A549 (cell line): ENCODE data around the gene COX7A2. TPM values are rescaled to one million over a fixed set of nuclear protein-coding genes. Genes with fewer than 3 reads are reported as not detected.

Experiments
- ATAC-seq, 2 experiments: fragments of 200-7000 bp in 1 of 2; fragments of >200 bp in 1 of 2; cut with Nextera tagmentation in 1 of 2; cut with Tn5 transposase in 1 of 2; 3 replicates each; pipeline versions ENCODE4 v1.8.0 to v1.9.1; 2018 to 2020; ENCODE audit warnings: mild to moderate bottlenecking in 1 of 2, moderate library complexity in 1 of 2
- CTCF ChIA-PET: fragments of 300-600 bp; sonication (Branson Sonifier 250); formaldehyde crosslinking; extraction: SDS; loops from one replicate; lab custom pipeline; 2021; ENCODE audit warnings: antibody characterized with exemption, inconsistent platforms; lab: Yijun Ruan, JAX
- POLR2A ChIA-PET: fragments of 350-600 bp; formaldehyde crosslinking; extraction: SDS; loops from one replicate; lab custom pipeline; 2021; ENCODE audit warnings: antibody characterized with exemption, inconsistent platforms; lab: Yijun Ruan, JAX
- DNase-seq, 2 experiments: peaks; one replicate each; pipeline versions ENCODE4 v3.0.0 to v3.0.0-alpha.2; 2011 to 2016; ENCODE audit warnings: low read depth in 1 of 2, low spot score in 1 of 2
- FAIRE-seq: peaks from 2 replicates; lab custom pipeline; 2011; peaks lifted over from hg19 to GRCh38; lab: Jason Lieb, UNC
- H3K27ac ChIP-seq, 2 experiments: fragments of >200 bp; sonication (Bioruptor Twin); formaldehyde crosslinking; 3 replicates each; pipeline ENCODE4 v1.5.1; 2016 to 2017
- H3K4me1 ChIP-seq: fragments of >200 bp; sonication (Bioruptor Twin); formaldehyde crosslinking; 3 replicates; pipeline ENCODE4 v1.6.1; 2016
- H3K4me2 ChIP-seq: fragments of >200 bp; sonication (Bioruptor Twin); formaldehyde crosslinking; 3 replicates; pipeline ENCODE4 v1.6.1; 2016
- H3K4me3 ChIP-seq: fragments of >200 bp; sonication (Bioruptor Twin); formaldehyde crosslinking; 3 replicates; pipeline ENCODE4 v1.5.1; 2016
- H3K9me3 ChIP-seq: fragments of >200 bp; sonication (Bioruptor Twin); formaldehyde crosslinking; 3 replicates; pipeline ENCODE4 v1.6.1; 2016
- BHLHE40 ChIP-seq: IDR thresholded peaks from 2 replicates; pipeline ENCODE4 v1.6.1; 2012; ENCODE audit warnings: low read depth, low read length, inconsistent platforms
- CBX8 ChIP-seq: fragments of 200-600 bp; sonication (generic); IDR thresholded peaks from 2 replicates; pipeline ENCODE4 v1.6.1; 2016
- CTCF ChIP-seq: fragments of >200 bp; sonication (Bioruptor Twin); formaldehyde crosslinking; IDR thresholded peaks from 3 replicates; pipeline ENCODE4 v1.5.1; 2016
- EHF ChIP-seq: fragments of 250-450 bp; sonication (Bioruptor Pico); IDR thresholded peaks from 2 replicates; pipeline ENCODE4 v1.5.0; 2020; ENCODE audit warnings: mild to moderate bottlenecking
- ELK1 ChIP-seq: fragments of 150-350 bp; IDR thresholded peaks from 2 replicates; pipeline ENCODE4 v1.6.1; 2014; ENCODE audit warnings: low read depth, mild to moderate bottlenecking, low read length
- EP300 ChIP-seq, 2 experiments: fragments of >200 bp; sonication (Bioruptor Twin); formaldehyde crosslinking; IDR thresholded peaks; 2 replicates in 1 of 2; 3 replicates in 1 of 2; pipeline ENCODE4 v1.6.1; 2016 to 2017
- ESRRA ChIP-seq: fragments of 150-350 bp; IDR thresholded peaks from 2 replicates; pipeline ENCODE4 v1.6.1; 2014; ENCODE audit warnings: mild to moderate bottlenecking, low read length, borderline replicate concordance
- FOSB ChIP-seq: fragments of 250-450 bp; sonication (Bioruptor Pico); IDR thresholded peaks from 2 replicates; pipeline ENCODE4 v1.5.0; 2020; ENCODE audit warnings: mild to moderate bottlenecking, moderate library complexity
- FOSL2 ChIP-seq, 2 experiments: fragments of 450-650 bp in 1 of 2; fragments of >200 bp in 1 of 2; sonication (Bioruptor Twin) in 1 of 2; formaldehyde crosslinking; IDR thresholded peaks; 2 replicates each; pipeline versions ENCODE4 v1.5.0 to v1.6.1; 2016 to 2020; ENCODE audit warnings: mild to moderate bottlenecking in 1 of 2, moderate library complexity in 1 of 2
- FOXS1 ChIP-seq: fragments of 250-450 bp; sonication (Bioruptor Pico); IDR thresholded peaks from 2 replicates; pipeline ENCODE4 v1.5.0; 2020; ENCODE audit warnings: mild to moderate bottlenecking, moderate library complexity
- GATA3 ChIP-seq: IDR thresholded peaks from 2 replicates; pipeline ENCODE4 v1.6.1; 2012; ENCODE audit warnings: borderline replicate concordance
- HEYL ChIP-seq: fragments of 250-450 bp; sonication (Bioruptor Pico); IDR thresholded peaks from 2 replicates; pipeline ENCODE4 v1.8.0; 2021; ENCODE audit warnings: mild to moderate bottlenecking, moderate library complexity
- HOXA7 ChIP-seq: fragments of 250-450 bp; sonication (Bioruptor Pico); IDR thresholded peaks from 2 replicates; pipeline ENCODE4 v1.5.0; 2020; ENCODE audit warnings: mild to moderate bottlenecking, moderate library complexity
- KDM1A ChIP-seq: fragments of 200-600 bp; sonication (generic); IDR thresholded peaks from 2 replicates; pipeline ENCODE4 v1.6.1; 2016; ENCODE audit warnings: low read depth, mild to moderate bottlenecking
- MAFK ChIP-seq: fragments of 450-650 bp; IDR thresholded peaks from 2 replicates; pipeline ENCODE4 v1.6.1; 2014; ENCODE audit not compliant: partially characterized antibody
- NR3C1 ChIP-seq: fragments of >200 bp; sonication (Bioruptor Twin); formaldehyde crosslinking; IDR thresholded peaks from 3 replicates; pipeline ENCODE4 v1.6.1; 2017
- PBX3 ChIP-seq: IDR thresholded peaks from 2 replicates; pipeline ENCODE4 v1.6.1; 2012
- RAD21 ChIP-seq, 2 experiments: fragments of >200 bp in 1 of 2; sonication (Bioruptor Twin) in 1 of 2; formaldehyde crosslinking in 1 of 2; IDR thresholded peaks in 1 of 2; conservative IDR thresholded peaks in 1 of 2; 2 replicates in 1 of 2; 3 replicates in 1 of 2; pipeline ENCODE4 v1.6.1; 2012 to 2018; ENCODE audit warnings: inconsistent platforms in 1 of 2
- REST ChIP-seq: fragments of 200-600 bp; sonication (generic); IDR thresholded peaks from 2 replicates; pipeline ENCODE4 v1.6.1; 2016; ENCODE audit warnings: antibody characterized with exemption, mild to moderate bottlenecking, moderate library complexity
- ZNF302 ChIP-seq: fragments of 250-450 bp; sonication (Bioruptor Pico); IDR thresholded peaks from 2 replicates; pipeline ENCODE4 v1.9.0; 2021; ENCODE audit warnings: inconsistent platforms, mild to moderate bottlenecking, moderate library complexity
- ZSCAN20 ChIP-seq: fragments of 250-450 bp; sonication (Bioruptor Pico); IDR thresholded peaks from 2 replicates; pipeline ENCODE4 v1.8.0; 2022; ENCODE audit warnings: mild to moderate bottlenecking, moderate library complexity
- WGBS: methylation state at CpG from one replicate; pipeline ENCODE4 v1.1.6; 2017; ENCODE audit errors: missing lambda C conversion rate; 5-methylcytosine and 5-hydroxymethylcytosine counted together
- polyA plus RNA-seq, 4 experiments: library from polyadenylated mRNA; depleted of rRNA in 3 of 4; stranded (reverse); fragments of >200 nt; fragmentation: RNase III in 1 of 4; extraction: RNeasy Plus Mini Kit Qiagen cat#74134 plus additional on column Dnase treatment in 1 of 4; gene quantifications; 2 replicates in 3 of 4; 3 replicates in 1 of 4; pipeline ENCODE4 v1.2.3, GENCODE V29; 2011 to 2017

Gene COX7A2
- polyA plus RNA-seq, 2 of the 4 experiments (the other 2 are of a cell fraction) = 271 to 464 TPM

GRCh38 chr6:75281653-75282052 lies 38.1 kb upstream of the COX7A2 start:
- ChIA-PET CTCF (interaction anchor here (1.3 to 1.7 kb wide), 2 partner anchors 10 to 15 kb away, joined by 3 to 6 read pairs; no protein-coding TSS in a partner anchor), POLR2A (interaction anchor here (0.6 kb wide), 1 partner anchor 8 kb away, joined by 3 read pairs; no protein-coding TSS in a partner anchor)

GRCh38 chr6:75280131-75280855 lies 36.7 kb upstream of the COX7A2 start:
- Histone ChIP-seq H3K9me3 (no peaks in the 10 kb centered on the region), H3K4me2 (peak overlapping the region; percentile 85), H3K4me1 (peaks cover 64% of the 10 kb centered on the region), H3K4me3 (peak overlapping the region; percentile 97), H3K27ac (peak overlapping the region; percentile 66 to 68)
- FAIRE-seq = no peak
- whole genome bisulfite sequencing = 6% methylated on average over 4 of the region's 4 CpGs
- no peak for DNase-seq
- POLR2A ChIA-PET = interaction anchor here (0.5 kb wide), 1 partner anchor 106 kb away, joined by 5 read pairs; no protein-coding TSS in a partner anchor
- ATAC-seq = no peak
- CTCF ChIA-PET = interaction anchor here (1.5 kb wide), 1 partner anchor 13 kb away, joined by 4 read pairs; no protein-coding TSS in a partner anchor
- no peak for TF ChIP-seq BHLHE40

More at GRCh38 chr6:75281653-75282052, 38.1 kb upstream of the COX7A2 start:
- peak overlapping the region; percentile 85 for H3K4me2 ChIP-seq
- FAIRE-seq (no peak), ATAC-seq (no peak)
- H3K4me3 ChIP-seq = peak overlapping the region; percentile 97; the same call in 2 of the 3 replicates
- TF ChIP-seq ZNF302 (no peak), GATA3 (no peak), MAFK (no peak), RAD21 (conservative IDR thresholded peaks at IDR 0.05 in 1 of 2, IDR thresholded peaks at IDR 0.05 in 1 of 2) (no peak), CBX8 (no peak), FOXS1 (CRISPR knock-in tag) (no peak), EHF (CRISPR knock-in tag) (no peak), PBX3 (no peak), KDM1A (no peak), REST (no peak)
- TF ChIP-seq, all 56 proteins: peak for 0
- DNase-seq = no peak
- Histone ChIP-seq H3K27ac (peak overlapping the region; percentile 66 to 70; a peak in 5 of 6 replicates), H3K4me1 (peaks cover 59% of the 10 kb centered on the region), H3K9me3 (no peaks in the 10 kb centered on the region)

- ATAC-seq (no peak), FAIRE-seq (no peak), DNase-seq (no peak)
- ChIA-PET POLR2A (no interaction called here), CTCF (interaction anchor here (0.6 to 1.5 kb wide), 3 partner anchors 12 to 420 kb away, joined by 4 read pairs; no protein-coding TSS in a partner anchor)
- H3K4me1 ChIP-seq = peaks cover 71% of the 10 kb centered on the region
- WGBS = 59% methylated on average over 2 of the region's 2 CpGs
- peak overlapping the region; percentile 85 for H3K4me2 ChIP-seq
- no peaks in the 10 kb centered on the region for H3K9me3 ChIP-seq
- no peak overlapping the region for H3K4me3 ChIP-seq
- peak overlapping the region; percentile 66 to 72; a peak in 5 of 6 replicates for H3K27ac ChIP-seq
- TF ChIP-seq PBX3 = no peak
- TF ChIP-seq NR3C1 = no peak
- no peak for TF ChIP-seq ELK1
- TF ChIP-seq CTCF = no peak
- TF ChIP-seq MAFK = no peak
- TF ChIP-seq HEYL (CRISPR knock-in tag) = no peak
- TF ChIP-seq ZSCAN20 (CRISPR knock-in tag) = no peak
- TF ChIP-seq ESRRA = no peak
- TF ChIP-seq FOSL2 (IDR thresholded peaks at IDR 0.05) = no peak
- TF ChIP-seq FOSL2 (CRISPR knock-in tag; IDR thresholded peaks at IDR 0.05) = no peak
- TF ChIP-seq GATA3 = no peak
- TF ChIP-seq EP300 (IDR thresholded peaks at IDR 0.05) = no peak
- TF ChIP-seq HOXA7 (CRISPR knock-in tag) = no peak
- no peak for TF ChIP-seq FOSB (CRISPR knock-in tag)
Observed at GRCh38 chr6:75279418-75279817, 35.8 kb upstream of the COX7A2 start.
